Glutamatergic neuron (in vitro differentiated cells): ENCODE measurements around the gene ZNF266. TPM values are rescaled to one million over a fixed set of nuclear protein-coding genes. Genes with fewer than 3 reads are reported as not detected.

Source experiments
- DNase-seq: peaks from one replicate; pipeline ENCODE4 v3.0.0; 2022
- H3K27ac Mint-ChIP-seq: one replicate; pipeline ENCODE4 v1.8.0; 2020; ENCODE audit warnings: mild to moderate bottlenecking, mixed read lengths, inconsistent platforms; ENCODE audit not compliant: unreplicated experiment
- H3K27me3 Mint-ChIP-seq: one replicate; pipeline ENCODE4 v1.8.0; 2020; ENCODE audit warnings: mild to moderate bottlenecking, moderate library complexity, mixed read lengths, inconsistent platforms; ENCODE audit not compliant: unreplicated experiment
- H3K36me3 Mint-ChIP-seq: one replicate; pipeline ENCODE4 v1.8.0; 2020; ENCODE audit warnings: mild to moderate bottlenecking, mixed read lengths, inconsistent platforms; ENCODE audit not compliant: unreplicated experiment
- H3K4me1 Mint-ChIP-seq: one replicate; pipeline ENCODE4 v1.8.0; 2020; ENCODE audit warnings: mild to moderate bottlenecking, low read depth, mixed read lengths, inconsistent platforms; ENCODE audit not compliant: unreplicated experiment
- H3K4me3 Mint-ChIP-seq: one replicate; pipeline ENCODE4 v1.8.0; 2020; ENCODE audit warnings: mild to moderate bottlenecking, mixed read lengths, inconsistent platforms; ENCODE audit not compliant: unreplicated experiment
- H3K9me3 Mint-ChIP-seq: one replicate; pipeline ENCODE4 v1.8.0; 2020; ENCODE audit warnings: mild to moderate bottlenecking, moderate library complexity, mixed read lengths, inconsistent platforms; ENCODE audit not compliant: unreplicated experiment
- long read RNA-seq: library from polyadenylated mRNA; unstranded; transcript quantifications from one replicate; pipeline ENCODE4 v2.0.0, GENCODE V29; 2020; ENCODE audit not compliant: unreplicated experiment
- total RNA-seq: library from RNA; stranded (reverse); fragmentation: NEBNext Ultra II Directional; extraction: Animal tissue kit (Norgen Biotek cat#: 25700); gene quantifications from one replicate; pipeline ENCODE4 v1.2.1, GENCODE V29; 2021; ENCODE audit not compliant: unreplicated experiment
- TF ChIP-seq, protein P1 (sequence below): fragments of 200-600 bp; sonication (generic); IDR thresholded peaks from one replicate; pipeline ENCODE4 v1.5.0; 2021; ENCODE audit not compliant: partially characterized antibody, unreplicated experiment

The ZNF266 gene
- 49.0 TPM for total RNA-seq
- long read RNA-seq, partial matches to known transcripts, result 0 of 11 reads
- long read RNA-seq, other reads (novel, unspliced or antisense), result 11 of 11 reads

DNA sequence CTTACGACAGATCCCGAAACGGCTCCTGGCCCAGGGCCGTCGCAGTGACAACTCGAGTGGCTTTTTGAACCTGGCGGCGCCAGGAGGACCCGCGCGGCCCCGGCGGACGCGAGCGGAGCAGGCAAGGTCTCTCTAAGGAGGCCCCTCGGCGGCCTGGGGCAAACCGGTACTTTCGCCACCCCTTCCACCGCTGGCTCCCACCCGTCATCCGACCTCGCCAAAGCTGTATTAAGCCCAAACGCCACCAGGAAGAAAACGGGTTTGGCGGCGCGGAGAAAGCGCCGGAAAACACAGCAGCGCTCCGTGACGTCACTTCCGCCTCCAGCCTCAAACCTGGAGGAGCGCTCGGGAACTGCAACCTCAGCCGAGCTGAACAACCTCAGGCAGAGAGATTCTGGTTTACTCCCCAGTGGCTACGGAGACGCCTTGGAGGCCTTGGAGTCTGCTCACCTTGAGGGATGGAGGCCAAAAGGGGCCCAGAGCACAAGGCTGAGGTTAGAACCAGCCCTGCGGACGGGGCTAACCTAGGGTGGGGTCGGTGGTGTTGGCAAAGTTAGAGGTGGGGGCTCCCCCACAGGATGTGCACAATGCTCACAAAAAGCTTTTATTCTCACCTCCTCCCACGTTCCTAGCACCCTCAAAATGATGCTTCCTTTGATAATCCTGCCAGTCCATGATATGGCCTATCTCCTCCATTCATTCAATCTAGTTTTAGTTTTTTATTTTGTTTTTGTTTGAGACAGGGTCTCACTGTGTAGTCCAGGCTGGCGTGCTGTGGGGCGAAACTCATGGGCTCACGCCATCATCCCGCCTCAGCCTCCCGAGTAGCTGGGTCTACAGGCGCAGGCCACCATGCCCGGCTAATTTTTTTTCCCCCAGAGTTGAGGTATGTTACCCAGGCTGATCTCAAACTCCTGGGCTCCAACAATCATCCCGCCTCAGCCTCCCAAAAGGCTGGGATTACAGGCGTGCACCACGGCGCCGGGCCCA is at the start of gene ZNF266:
Gene ZNF266 (minus strand): TSS at position 295 of the 990 bp plus-strand sequence. CDS start 15,484 bp downstream, outside the sequence.
- DNase-seq, result peak; percentile 94
- H3K4me1 Mint-ChIP-seq, result peaks cover 3% of the 10 kb centered on the region
- no peaks in the 10 kb centered on the region for H3K27me3 Mint-ChIP-seq
- H3K27ac Mint-ChIP-seq, result peak within 1 kb of the TSS; percentile 86
- H3K4me3 Mint-ChIP-seq, result peak within 1 kb of the TSS; percentile 95
- H3K9me3 Mint-ChIP-seq, result no peaks in the 10 kb centered on the region
- H3K36me3 Mint-ChIP-seq, result peaks cover 9% of the 10 kb centered on the region
- TF ChIP-seq, protein P1, sequence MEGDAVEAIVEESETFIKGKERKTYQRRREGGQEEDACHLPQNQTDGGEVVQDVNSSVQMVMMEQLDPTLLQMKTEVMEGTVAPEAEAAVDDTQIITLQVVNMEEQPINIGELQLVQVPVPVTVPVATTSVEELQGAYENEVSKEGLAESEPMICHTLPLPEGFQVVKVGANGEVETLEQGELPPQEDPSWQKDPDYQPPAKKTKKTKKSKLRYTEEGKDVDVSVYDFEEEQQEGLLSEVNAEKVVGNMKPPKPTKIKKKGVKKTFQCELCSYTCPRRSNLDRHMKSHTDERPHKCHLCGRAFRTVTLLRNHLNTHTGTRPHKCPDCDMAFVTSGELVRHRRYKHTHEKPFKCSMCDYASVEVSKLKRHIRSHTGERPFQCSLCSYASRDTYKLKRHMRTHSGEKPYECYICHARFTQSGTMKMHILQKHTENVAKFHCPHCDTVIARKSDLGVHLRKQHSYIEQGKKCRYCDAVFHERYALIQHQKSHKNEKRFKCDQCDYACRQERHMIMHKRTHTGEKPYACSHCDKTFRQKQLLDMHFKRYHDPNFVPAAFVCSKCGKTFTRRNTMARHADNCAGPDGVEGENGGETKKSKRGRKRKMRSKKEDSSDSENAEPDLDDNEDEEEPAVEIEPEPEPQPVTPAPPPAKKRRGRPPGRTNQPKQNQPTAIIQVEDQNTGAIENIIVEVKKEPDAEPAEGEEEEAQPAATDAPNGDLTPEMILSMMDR, result peak; percentile 87

DNA sequence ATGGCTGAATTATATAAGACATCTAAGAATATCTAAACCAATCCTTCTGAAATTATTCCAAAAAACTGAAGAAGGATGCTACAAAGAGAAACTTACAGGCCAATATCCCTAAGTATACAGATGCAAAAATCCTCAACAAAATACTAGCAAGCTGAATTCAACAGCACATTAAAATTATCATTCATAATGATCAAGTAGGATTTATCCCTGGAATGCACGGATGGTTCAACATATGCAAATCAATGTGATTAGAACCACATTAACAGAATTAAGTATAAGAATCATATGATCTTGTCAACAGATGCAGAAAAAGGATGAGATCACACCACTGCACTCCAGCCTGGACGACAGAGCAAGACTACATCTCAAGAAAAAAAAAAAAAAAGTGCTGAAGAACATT is 49.8 kb upstream of the ZNF266 start:
- H3K9me3 Mint-ChIP-seq, result peaks cover 22% of the 10 kb centered on the region
- H3K27ac Mint-ChIP-seq, result no peak overlapping the region
- no peak overlapping the region for H3K4me3 Mint-ChIP-seq
- TF ChIP-seq, protein P1, result no peak
- DNase-seq, result no peak
- peaks cover 7% of the 10 kb centered on the region for H3K36me3 Mint-ChIP-seq
- no peaks in the 10 kb centered on the region for H3K4me1 Mint-ChIP-seq
- peaks cover 4% of the 10 kb centered on the region for H3K27me3 Mint-ChIP-seq

DNA sequence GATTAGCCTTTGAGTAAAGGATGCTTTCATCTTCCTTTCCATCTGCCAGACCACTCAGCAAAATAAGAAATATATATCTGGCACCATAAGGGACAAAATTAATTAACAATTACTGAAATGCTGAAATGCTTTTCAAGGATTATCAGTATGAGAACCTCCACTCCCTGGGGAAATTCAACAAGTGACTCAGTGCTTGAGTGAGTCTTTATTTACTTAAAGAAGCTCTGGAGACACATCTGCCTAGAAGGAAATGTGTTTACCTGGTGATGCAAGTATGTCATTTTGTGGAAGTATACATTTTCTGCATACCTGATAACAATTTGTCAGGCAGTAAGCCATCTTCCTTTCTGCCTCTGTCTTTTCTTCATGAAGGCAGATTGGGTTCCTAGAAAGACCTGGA is 39.6 kb upstream of the ZNF266 start:
- Mint-ChIP-seq H3K4me1 (no peaks in the 10 kb centered on the region), H3K9me3 (peaks cover 9% of the 10 kb centered on the region), H3K36me3 (no peaks in the 10 kb centered on the region), H3K4me3 (no peak overlapping the region), H3K27me3 (peaks cover 3% of the 10 kb centered on the region), H3K27ac (no peak overlapping the region)
- TF ChIP-seq, protein P1, result no peak
- DNase-seq, result no peak

DNA sequence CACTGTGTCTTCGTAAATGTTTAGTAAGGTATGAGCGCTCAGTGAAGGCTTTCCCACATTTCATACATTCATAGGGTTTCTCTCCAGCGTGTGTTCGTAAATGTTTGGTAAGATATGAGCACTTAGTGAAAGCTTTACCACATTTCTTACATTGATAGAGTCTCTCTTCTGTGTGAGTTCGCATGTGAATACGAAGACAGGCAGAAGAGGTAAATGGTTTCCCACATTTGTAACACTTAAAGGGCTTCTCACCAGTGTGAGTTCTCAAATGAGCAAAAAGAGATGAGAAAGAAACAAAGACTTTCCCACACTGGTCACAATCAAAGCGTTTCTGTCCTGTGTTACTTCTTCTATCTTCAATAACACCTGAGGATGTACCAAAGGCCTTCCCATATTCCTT is 31.8 kb upstream of the ZNF266 start:
- no peak for DNase-seq
- Mint-ChIP-seq H3K36me3 (no peaks in the 10 kb centered on the region), H3K4me1 (no peaks in the 10 kb centered on the region), H3K4me3 (no peak overlapping the region), H3K9me3 (peaks cover 13% of the 10 kb centered on the region), H3K27me3 (peaks cover 2% of the 10 kb centered on the region), H3K27ac (no peak overlapping the region)
- TF ChIP-seq, protein P1, result no peak

DNA sequence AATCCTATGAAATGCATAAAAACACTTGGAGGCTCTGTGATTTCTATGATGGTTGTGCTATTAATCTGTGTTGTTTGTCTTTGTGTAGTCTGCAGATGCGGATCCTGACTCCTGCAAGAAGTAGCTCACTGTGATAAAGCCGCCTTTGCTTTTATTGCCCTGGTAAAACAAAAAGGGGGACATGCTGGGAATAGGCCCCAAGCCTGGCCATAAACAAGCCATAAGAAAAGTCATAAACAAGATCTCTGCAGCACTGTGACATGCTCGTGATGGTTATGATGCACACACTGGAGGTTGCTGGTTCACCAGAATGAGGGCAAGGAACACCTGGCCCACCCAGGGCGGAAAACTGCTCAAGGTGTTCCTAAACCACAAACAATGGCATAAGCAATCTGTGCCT is 26.6 kb upstream of the ZNF266 start:
- Mint-ChIP-seq H3K27ac (no peak overlapping the region), H3K4me1 (no peaks in the 10 kb centered on the region), H3K9me3 (peaks cover 14% of the 10 kb centered on the region), H3K36me3 (peaks cover 7% of the 10 kb centered on the region), H3K4me3 (no peak overlapping the region), H3K27me3 (peaks cover under 1% of the 10 kb centered on the region)
- TF ChIP-seq, protein P1, result no peak
- no peak for DNase-seq
